Right lobe of liver (tissue), 4 donors: ENCODE measurements around the gene SLC38A7.

ENCODE experiments used
- POLR2A ChIP-seq: fragments of 450-650 bp; IDR thresholded peaks from one replicate; pipeline ENCODE4 v1.6.1; 2017; ENCODE audit warnings: antibody characterized with exemption, mild to moderate bottlenecking
- TF ChIP-seq, protein P1 (sequence below), 4 donors: fragments of 200-600 bp in 3 of 4; fragments of 450-650 bp in 1 of 4; IDR thresholded peaks; one replicate each; pipeline versions ENCODE4 v1.5.1 to v1.8.0; 2016 to 2022; ENCODE audit warnings: antibody characterized with exemption in 4 of 4, mild to moderate bottlenecking in 2 of 4
- donor health status: DM: no; HTN: no; CAD: no.
- donor health status: DM: no; HTN: no; CAD: no.
- donor health status: DM: no; HTN: yes; CAD: no.

DNA sequence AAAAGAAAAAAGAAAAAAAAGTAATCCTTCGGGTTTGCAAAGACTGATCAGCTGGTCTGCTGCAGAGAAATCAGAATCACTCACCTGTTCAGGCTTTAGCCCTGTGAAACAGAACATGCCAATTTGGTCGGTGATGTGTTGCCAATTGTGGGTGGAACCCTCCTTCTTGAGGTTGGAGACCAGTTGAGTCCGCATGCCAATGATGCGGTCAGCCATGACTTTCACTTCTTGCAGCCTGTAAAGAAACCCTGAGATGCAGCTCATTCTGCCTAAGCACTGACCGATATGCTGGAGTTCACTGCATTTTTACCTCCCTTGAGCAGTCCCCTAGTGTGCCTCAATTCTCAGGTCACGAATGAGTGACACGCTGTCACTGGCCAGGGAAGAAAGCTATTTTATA is 24.8 kb upstream of the SLC38A7 start:
- TF ChIP-seq, protein P1, sequence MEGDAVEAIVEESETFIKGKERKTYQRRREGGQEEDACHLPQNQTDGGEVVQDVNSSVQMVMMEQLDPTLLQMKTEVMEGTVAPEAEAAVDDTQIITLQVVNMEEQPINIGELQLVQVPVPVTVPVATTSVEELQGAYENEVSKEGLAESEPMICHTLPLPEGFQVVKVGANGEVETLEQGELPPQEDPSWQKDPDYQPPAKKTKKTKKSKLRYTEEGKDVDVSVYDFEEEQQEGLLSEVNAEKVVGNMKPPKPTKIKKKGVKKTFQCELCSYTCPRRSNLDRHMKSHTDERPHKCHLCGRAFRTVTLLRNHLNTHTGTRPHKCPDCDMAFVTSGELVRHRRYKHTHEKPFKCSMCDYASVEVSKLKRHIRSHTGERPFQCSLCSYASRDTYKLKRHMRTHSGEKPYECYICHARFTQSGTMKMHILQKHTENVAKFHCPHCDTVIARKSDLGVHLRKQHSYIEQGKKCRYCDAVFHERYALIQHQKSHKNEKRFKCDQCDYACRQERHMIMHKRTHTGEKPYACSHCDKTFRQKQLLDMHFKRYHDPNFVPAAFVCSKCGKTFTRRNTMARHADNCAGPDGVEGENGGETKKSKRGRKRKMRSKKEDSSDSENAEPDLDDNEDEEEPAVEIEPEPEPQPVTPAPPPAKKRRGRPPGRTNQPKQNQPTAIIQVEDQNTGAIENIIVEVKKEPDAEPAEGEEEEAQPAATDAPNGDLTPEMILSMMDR (IDR thresholded peaks at IDR 0.05) = no peak
- TF ChIP-seq POLR2A = no peak
